K562 (cell line): Measurements from ENCODE around the gene MUC5B. TPM values are rescaled to one million over a fixed set of nuclear protein-coding genes. Genes with fewer than 3 reads are reported as not detected.

ENCODE experiments used
- ATAC-seq: fragments of 200-7000 bp; cut with Tn5 transposase; 3 replicates; pipeline ENCODE4 v1.9.1; 2020; ENCODE audit warnings: moderate library complexity
- BruUV-seq: library from RNA; stranded (reverse); fragments of 400-500 nt; replicated peaks from 2 replicates; lab custom pipeline; 2021; lab: Mats Ljungman, UMichigan
- CTCF ChIA-PET: fragments of 300-600 bp; formaldehyde crosslinking; extraction: SDS; loops from one replicate; lab custom pipeline; 2021; ENCODE audit warnings: low intra/inter-chr PET ratio; lab: Yijun Ruan, JAX
- POLR2A ChIA-PET: fragments of 300-600, 350-650 bp; sonication (Branson Sonifier 250); formaldehyde crosslinking; extraction: SDS; loops from one replicate; lab custom pipeline; 2021; ENCODE audit warnings: antibody characterized with exemption, inconsistent platforms; lab: Yijun Ruan, JAX
- DNase-seq, 4 experiments: peaks; one replicate each; pipeline versions ENCODE4 v3.0.0 to v3.0.0-alpha.2; 2011 to 2018; ENCODE audit warnings: low spot score in 3 of 4, mixed read lengths in 3 of 4; ENCODE audit errors: extremely low read depth in 1 of 4
- FAIRE-seq: peaks from 2 replicates; lab custom pipeline; 2011; peaks lifted over from hg19 to GRCh38; lab: Jason Lieb, UNC
- H2AFZ ChIP-seq: 2 replicates; pipeline ENCODE4 v1.6.0; 2011; ENCODE audit warnings: low read depth, low read length, control low read depth, inconsistent platforms
- H3K27ac ChIP-seq: fragments of 200-600 bp; 3 replicates; pipeline ENCODE4 v1.8.0; 2011; ENCODE audit warnings: low read depth, mild to moderate bottlenecking, control low read depth, inconsistent platforms, low read length, moderate library complexity, mixed read lengths; ENCODE audit errors: extremely low read depth
- H3K27me3 ChIP-seq, 2 experiments: fragments of 300-600 bp in 1 of 2; 2 replicates in 1 of 2; 3 replicates in 1 of 2; pipeline versions ENCODE4 v1.6.0 to v1.8.0; 2011; ENCODE audit warnings: inconsistent platforms in 2 of 2, low read length in 2 of 2, mild to moderate bottlenecking in 1 of 2, mixed read lengths in 1 of 2, moderate library complexity in 1 of 2; ENCODE audit not compliant: control insufficient read depth in 2 of 2, insufficient read depth in 2 of 2
- H3K36me3 ChIP-seq: fragments of 300-600 bp; 3 replicates; pipeline ENCODE4 v1.8.0; 2011; ENCODE audit warnings: mild to moderate bottlenecking, low read length, inconsistent platforms; ENCODE audit not compliant: control insufficient read depth, insufficient read depth
- H3K4me1 ChIP-seq, 2 experiments: fragments of 200-600 bp in 1 of 2; replicated peaks in 1 of 2; 2 replicates in 1 of 2; 3 replicates in 1 of 2; pipeline versions ENCODE4 v1.5.1 to v1.8.0; 2011; ENCODE audit warnings: inconsistent platforms in 2 of 2, low read length in 2 of 2, mild to moderate bottlenecking in 1 of 2, mixed read lengths in 1 of 2, moderate library complexity in 1 of 2; ENCODE audit not compliant: control insufficient read depth in 2 of 2, insufficient read depth in 2 of 2
- H3K4me2 ChIP-seq: 2 replicates; pipeline ENCODE4 v1.6.1; 2011; ENCODE audit warnings: low read length, control low read depth, inconsistent platforms, mixed read lengths; ENCODE audit not compliant: insufficient read depth
- H3K4me3 ChIP-seq: fragments of 200-600 bp; sonication (generic), shearing (Covaris generic); 2 replicates; pipeline ENCODE4 v1.5.1; 2016; ENCODE audit warnings: control low read depth, inconsistent platforms
- H3K79me2 ChIP-seq: fragments of 200-600 bp; 3 replicates; pipeline ENCODE4 v1.8.0; 2011; ENCODE audit warnings: low read length, inconsistent platforms; ENCODE audit not compliant: control insufficient read depth, insufficient read depth
- H3K9ac ChIP-seq, 2 experiments: 2 replicates each; pipeline versions ENCODE4 v1.6.0 to v1.6.1; 2011; ENCODE audit warnings: low read depth in 2 of 2, low read length in 2 of 2, control low read depth in 1 of 2, inconsistent platforms in 1 of 2, mild to moderate bottlenecking in 1 of 2, mixed read lengths in 1 of 2; ENCODE audit not compliant: insufficient read depth in 1 of 2
- H3K9me1 ChIP-seq: one replicate; pipeline ENCODE4 v1.6.0; 2011; ENCODE audit warnings: inconsistent platforms, mild to moderate bottlenecking, low read length, moderate library complexity; ENCODE audit not compliant: control insufficient read depth, insufficient read depth
- H3K9me3 ChIP-seq: replicated peaks from 2 replicates; pipeline ENCODE4 v1.5.1; 2011; ENCODE audit warnings: low read depth, low read length, inconsistent platforms; ENCODE audit not compliant: control insufficient read depth, insufficient read depth
- H4K20me1 ChIP-seq: replicated peaks from 2 replicates; pipeline ENCODE4 v1.6.1; 2011; ENCODE audit warnings: low read length, inconsistent platforms, mixed read lengths; ENCODE audit not compliant: control insufficient read depth, insufficient read depth
- HDAC6 ChIP-seq: IDR thresholded peaks from 2 replicates; pipeline ENCODE4 v1.6.1; 2012; ENCODE audit warnings: low read depth, mild to moderate bottlenecking, control low read depth, inconsistent platforms, low read length, moderate library complexity
- ZNF3 ChIP-seq: fragments of 250-450 bp; sonication (Bioruptor Pico); IDR thresholded peaks from 2 replicates; pipeline ENCODE4 v1.5.0; 2021; ENCODE audit warnings: mild to moderate bottlenecking, moderate library complexity
- WGBS: fragments of 100-300 bp; shearing (Covaris generic); methylation state at CpG from one replicate; pipeline ENCODE4 v1.1.6; 2016; ENCODE audit warnings: low coverage, mixed read lengths; ENCODE audit not compliant: insufficient coverage; ENCODE audit errors: missing lambda C conversion rate; 5-methylcytosine and 5-hydroxymethylcytosine counted together
- in situ Hi-C: fragments of 300-500 bp; cut with MboI; formaldehyde crosslinking; loops from 4 replicates; pipeline ENCODE4 v1.15.0; 2018; ENCODE audit warnings: inconsistent platforms, mixed read lengths
- intact Hi-C: fragments of 100-400 bp; cut with micrococcal nuclease; formaldehyde crosslinking; loops from 2 replicates; pipeline ENCODE4 v1.14.2; 2022
- polyA plus RNA-seq, 8 experiments: library from polyadenylated mRNA; depleted of rRNA in 4 of 8; stranded (reverse) in 5 of 8; unstranded in 3 of 8; fragments of >200 nt; fragmentation: Nextera tagmentation in 2 of 8; fragmentation: Illumina TruSeq in 1 of 8; extraction: Ambion mirVana in 2 of 8; extraction: Trizol in 1 of 8; gene quantifications; 2 replicates each; pipeline versions ENCODE4 v1.2.1 to v1.2.3, GENCODE V29; 2011 to 2014; ENCODE audit warnings: inconsistent platforms in 1 of 8, missing spikeins in 1 of 8
- total RNA-seq, 7 experiments: library from RNA; depleted of rRNA in 6 of 7; stranded (reverse); fragments of >200 nt in 6 of 7; fragmentation: Illumina TruSeq in 2 of 7; extraction: Trizol in 2 of 7; gene quantifications; 2 replicates each; pipeline versions ENCODE4 v1.2.1 to v1.2.3, GENCODE V29; 2011 to 2021; ENCODE audit warnings: low replicate concordance in 1 of 7
- TF ChIP-seq, protein P1 (sequence below): fragments of 450-650 bp; conservative IDR thresholded peaks from 2 replicates; pipeline ENCODE4 v1.6.1; 2016; ENCODE audit warnings: missing genetic modification characterization, low read depth, mild to moderate bottlenecking, control low read depth, missing compliant biosample characterization

The MUC5B gene
- total and polyA plus RNA-seq, 9 of the 15 experiments (the other 6 are each of a cell fraction or from before 2014, with no cell fraction given): 0.04 to 0.95 TPM; not detected in 7

GRCh38 chr11:1236316-1237127 lies 13.7 kb downstream of the MUC5B start:
- H3K27ac ChIP-seq: no peak overlapping the region
- no peaks in the 10 kb centered on the region for H3K9me3 ChIP-seq
- peaks cover 16% of the 10 kb centered on the region; the same call in 1 of the 2 replicates for H4K20me1 ChIP-seq
- DNase-seq: no peak
- peaks cover 0 to 32% of the 10 kb centered on the region in 2 experiments; a peak in 2 of 5 replicates for H3K4me1 ChIP-seq
- ChIA-PET CTCF (no interaction called here), POLR2A (interaction anchor here (0.7 kb wide), 1 partner anchor 70 kb away, joined by 3 read pairs; no protein-coding TSS in a partner anchor)
- intact Hi-C loops: no loop called here
- H3K27me3 ChIP-seq: peaks cover 0 to 53% of the 10 kb centered on the region in 2 experiments; a peak in 2 of 5 replicates
- WGBS: 11% methylated on average over 28 of the region's 37 CpGs
- H3K9me1 ChIP-seq: no peaks in the 10 kb centered on the region
- BruUV-seq: no TSS peak
- H3K36me3 ChIP-seq: no peaks in the 10 kb centered on the region
- no peak overlapping the region for H3K4me3 ChIP-seq
- in situ Hi-C loops: no loop called here
- no peak for FAIRE-seq
- no peak overlapping the region for H3K4me2 ChIP-seq
- TF ChIP-seq HDAC6 (no peak), ZNF3 (CRISPR knock-in tag) (no peak)
- TF ChIP-seq, protein P1, sequence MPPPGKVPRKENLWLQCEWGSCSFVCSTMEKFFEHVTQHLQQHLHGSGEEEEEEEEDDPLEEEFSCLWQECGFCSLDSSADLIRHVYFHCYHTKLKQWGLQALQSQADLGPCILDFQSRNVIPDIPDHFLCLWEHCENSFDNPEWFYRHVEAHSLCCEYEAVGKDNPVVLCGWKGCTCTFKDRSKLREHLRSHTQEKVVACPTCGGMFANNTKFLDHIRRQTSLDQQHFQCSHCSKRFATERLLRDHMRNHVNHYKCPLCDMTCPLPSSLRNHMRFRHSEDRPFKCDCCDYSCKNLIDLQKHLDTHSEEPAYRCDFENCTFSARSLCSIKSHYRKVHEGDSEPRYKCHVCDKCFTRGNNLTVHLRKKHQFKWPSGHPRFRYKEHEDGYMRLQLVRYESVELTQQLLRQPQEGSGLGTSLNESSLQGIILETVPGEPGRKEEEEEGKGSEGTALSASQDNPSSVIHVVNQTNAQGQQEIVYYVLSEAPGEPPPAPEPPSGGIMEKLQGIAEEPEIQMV: no peak
- no peak overlapping the region for H3K9ac ChIP-seq
- no peak for ATAC-seq
- H3K79me2 ChIP-seq: no peaks in the 10 kb centered on the region
- H2AFZ ChIP-seq: no peak overlapping the region
